GM19239 (cell line): Measurements from ENCODE around the gene TROAP.
A peak's percentile ranks its signal among the peaks of the same experiment; 100 is the strongest.
"Not testable (repeated sequence)": the region's sequence is repeated elsewhere in the genome, so short reads cannot be mapped to it uniquely, and the experiment has no call there.

Experiments used
- DNase-seq: peaks from one replicate; pipeline ENCODE4 v3.0.0; 2011; ENCODE audit warnings: low spot score; ENCODE audit not compliant: insufficient read length
- FAIRE-seq: peaks from 2 replicates; lab custom pipeline; 2011; peaks lifted over from hg19 to GRCh38; lab: Jason Lieb, UNC

Gene TROAP

GRCh38 chr12:49323524-49324097 is 556 bp downstream of the TROAP start:
- DNase-seq: no peak
- no peak for FAIRE-seq

DNA sequence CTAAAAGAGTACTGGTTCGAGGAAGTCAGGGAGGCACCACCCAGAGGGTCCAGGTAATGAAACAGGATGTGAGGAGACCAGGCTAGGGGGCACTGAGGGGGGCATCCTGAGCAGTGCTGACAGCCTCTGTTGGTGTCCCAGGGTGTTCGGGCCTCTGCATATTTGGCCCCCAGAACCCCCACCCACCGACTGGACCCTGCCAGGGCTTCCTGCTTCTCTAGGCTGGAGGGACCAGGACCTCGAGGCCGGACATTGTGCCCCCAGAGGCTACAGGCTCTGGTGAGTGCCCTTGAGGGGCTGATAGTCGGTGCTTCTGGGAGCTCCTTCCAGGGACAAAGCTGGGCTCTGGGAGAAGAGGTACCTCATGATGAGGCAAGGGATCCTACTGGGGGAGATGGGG is 2.6 kb downstream of the TROAP start:
- no peak for FAIRE-seq
- DNase-seq: no peak

- DNase-seq (no peak), FAIRE-seq (no peak)
Measured at GRCh38 chr12:49327368-49327767, 4.3 kb downstream of the TROAP start.

- FAIRE-seq (no peak), DNase-seq (no peak)
Measured at GRCh38 chr12:49327887-49328286, 4.8 kb downstream of the TROAP start.

DNA sequence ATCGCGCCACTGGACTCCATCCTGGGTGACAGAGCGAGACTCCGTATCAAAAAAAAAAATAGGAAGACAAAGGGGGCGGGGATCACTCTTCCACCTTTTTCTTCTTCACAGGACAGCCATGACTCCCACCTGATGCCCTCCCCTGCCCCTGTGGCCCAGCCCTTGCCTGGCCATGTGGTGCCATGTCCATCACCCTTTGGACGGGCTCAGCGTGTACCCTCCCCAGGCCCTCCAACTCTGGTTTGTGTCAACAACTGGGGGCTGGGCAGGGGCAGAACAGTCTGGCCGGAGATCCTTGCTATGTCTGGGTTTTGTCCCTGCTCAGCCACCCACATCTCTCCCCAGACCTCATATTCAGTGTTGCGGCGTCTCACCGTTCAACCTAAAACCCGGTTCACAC is 5.8 kb downstream of the TROAP start:
- DNase-seq: no peak
- FAIRE-seq: no peak

- no peak for DNase-seq
- FAIRE-seq: no peak
Measured at GRCh38 chr12:49330032-49330619, 7.1 kb downstream of the TROAP start.

- FAIRE-seq: no peak
- DNase-seq: no peak
Measured at GRCh38 chr12:49330631-49331379, 7.8 kb downstream of the TROAP start.

DNA sequence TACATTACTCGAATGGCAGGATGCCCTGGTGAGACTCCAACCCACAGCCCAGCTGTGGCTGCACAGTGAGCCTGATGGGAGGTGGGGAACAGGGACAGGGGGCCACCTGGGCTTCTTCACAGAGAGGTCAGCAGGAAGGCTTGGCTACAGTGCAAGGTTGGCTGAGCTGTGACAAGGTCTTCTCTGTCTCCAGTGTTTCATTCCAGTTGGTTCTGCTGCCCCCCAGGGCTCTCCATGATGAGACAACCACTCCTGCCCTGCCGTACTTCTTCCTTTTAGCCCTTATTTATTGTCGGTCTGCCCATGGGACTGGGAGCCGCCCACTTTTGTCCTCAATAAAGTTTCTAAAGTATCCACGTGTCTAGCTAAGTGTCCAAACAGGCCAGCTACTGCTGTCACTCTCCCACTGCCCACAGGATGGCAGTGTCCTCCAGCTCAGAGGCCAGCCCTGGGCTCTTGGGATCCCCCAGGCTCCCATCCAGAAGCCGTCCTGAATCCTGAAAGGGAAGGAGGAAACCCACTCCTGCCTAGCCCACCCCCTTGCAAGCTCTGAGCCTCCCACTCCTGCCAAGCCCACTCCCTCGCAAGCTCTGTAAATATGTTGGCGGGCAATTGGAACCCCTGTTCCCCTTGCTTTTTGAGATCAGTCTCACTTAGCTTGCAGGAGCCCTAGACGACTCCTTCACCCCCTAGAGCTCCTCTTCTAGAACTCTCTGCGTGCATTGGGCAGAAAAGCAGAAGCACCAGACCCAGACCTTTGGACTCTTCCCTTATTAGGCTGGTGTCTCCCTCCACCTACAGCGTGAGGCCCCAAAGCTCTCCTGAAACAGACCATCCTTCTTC is 8.5 kb downstream of the TROAP start:
- DNase-seq: no peak

DNA sequence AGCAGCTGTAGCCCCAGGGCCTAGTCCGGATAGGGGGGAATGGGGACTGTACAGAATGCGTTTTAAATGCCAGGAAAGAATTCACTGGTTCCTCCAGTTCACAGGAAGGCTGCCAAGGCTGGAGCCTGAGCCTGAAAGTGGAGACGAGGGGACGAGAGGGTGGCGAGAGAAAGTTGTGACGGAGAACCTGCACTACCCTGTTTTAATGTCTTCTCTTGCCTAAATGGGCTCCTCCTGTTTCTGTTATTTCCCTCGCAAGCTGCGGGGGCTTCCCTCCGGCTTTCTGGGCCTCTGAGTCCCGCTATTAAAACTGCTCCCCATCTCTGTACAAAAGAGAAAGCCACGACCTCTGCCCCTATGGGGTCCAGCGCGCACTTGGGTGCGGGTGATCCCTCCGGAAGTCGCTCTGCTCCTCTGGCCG is 9.4 kb downstream of the TROAP start:
- FAIRE-seq: no peak

More for the DNA sequence above, 8.5 kb downstream of the TROAP start:
- FAIRE-seq: no peak

DNA sequence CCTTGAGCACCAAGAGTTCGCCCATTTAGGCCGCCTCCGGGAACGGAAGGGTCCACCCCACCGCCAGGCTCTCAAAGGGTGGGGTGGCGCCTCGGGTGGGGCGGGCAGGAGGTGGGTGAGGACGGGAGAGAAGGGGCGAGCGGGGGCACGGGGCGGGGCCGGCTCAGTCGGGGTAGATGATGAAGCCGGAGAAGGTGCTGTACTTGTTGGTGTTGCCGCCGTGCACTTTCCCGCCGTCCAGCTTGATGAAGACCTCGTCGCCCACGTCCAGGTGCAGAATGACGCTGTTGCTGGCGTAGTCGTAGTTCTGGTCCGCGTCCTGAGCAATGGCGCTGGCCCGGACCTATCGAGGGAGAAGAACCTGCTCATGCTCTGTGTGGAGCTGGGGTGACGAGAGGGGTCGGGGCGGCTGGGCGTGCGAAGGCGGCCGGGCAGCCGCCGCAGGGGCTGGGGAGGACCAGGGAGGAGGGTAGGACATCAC is 9.9 kb downstream of the TROAP start:
- DNase-seq (no peak), FAIRE-seq (no peak)

More for the DNA sequence above, 9.4 kb downstream of the TROAP start:
- no peak for DNase-seq

- not testable (repeated sequence) for FAIRE-seq, DNase-seq
Measured at GRCh38 chr12:49333778-49334177, 10.7 kb downstream of the TROAP start.

DNA sequence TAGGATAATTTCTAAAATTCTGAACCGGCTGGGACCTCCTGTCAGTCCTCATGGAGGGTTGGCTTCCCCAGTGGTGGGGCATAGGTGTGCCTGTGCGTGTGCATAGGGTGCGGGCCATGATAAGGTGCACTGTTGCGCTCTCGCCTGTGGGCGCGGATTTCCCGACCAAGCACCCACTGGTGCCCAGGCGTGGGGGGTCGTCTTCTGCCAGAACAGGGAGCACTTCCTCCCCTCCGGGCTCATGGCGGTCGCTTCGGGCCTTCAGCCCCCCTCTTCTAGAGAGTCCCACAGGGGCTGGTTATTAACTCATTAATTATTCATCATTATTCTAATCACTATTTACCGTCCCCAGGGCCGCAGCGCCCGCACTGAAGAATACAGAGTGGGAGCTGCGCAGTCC is 11.2 kb downstream of the TROAP start:
- no peak for FAIRE-seq
- DNase-seq: no peak

DNA sequence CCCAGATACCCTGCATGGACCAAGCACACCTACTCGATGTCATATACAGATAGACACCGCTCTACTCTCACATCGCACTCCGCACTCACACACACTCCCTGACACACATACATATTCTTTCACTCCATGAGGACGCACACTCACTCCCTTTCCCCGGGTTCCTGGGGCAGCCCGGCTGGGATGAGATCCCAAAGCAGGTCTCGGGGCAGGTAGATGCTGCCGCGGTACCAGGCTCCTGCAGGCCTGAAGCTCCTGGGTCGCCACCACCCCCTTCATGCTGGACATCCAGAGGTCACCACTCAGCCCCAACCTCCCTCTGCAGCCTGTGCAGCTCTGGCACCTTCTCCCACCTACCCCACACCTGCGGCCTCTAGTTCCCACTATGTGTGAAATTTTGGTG is 11.6 kb downstream of the TROAP start:
- DNase-seq: no peak
- FAIRE-seq: no peak

- DNase-seq (no peak), FAIRE-seq (no peak)
Measured at GRCh38 chr12:49335118-49335954, 12.3 kb downstream of the TROAP start.

DNA sequence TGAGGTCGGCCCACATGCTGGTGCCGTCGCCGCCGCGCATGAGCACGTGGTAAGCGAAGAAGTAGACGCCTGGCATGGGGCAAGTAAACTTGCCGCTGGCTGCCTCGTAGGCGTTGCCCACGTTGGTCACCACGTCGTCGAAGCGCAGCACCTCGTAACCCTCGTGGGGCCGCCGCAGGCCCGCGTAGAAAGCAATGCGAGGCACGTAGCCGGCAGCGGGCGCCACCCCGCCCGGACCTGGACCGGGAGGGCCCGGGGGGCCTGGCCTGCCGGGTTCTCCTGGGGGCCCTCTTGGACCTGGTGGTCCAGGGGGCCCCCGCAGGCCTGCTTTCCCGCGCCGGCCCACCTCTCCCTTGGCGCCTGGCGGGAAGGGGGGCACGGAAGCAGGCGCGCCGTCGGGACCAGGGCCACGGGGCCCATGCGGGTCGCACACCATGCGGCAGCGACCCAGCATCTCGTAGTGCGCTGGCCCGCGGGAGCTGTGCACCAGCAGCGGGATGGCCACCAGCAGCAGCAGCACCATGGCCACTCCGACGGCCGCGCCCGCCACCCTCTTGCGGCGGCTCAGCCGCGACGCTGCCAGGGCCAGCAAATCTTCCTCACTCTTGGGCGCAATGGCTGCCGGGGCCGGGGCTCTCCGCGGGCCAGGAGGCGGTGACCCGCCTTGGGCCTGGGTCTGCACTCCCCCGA is 13.0 kb downstream of the TROAP start:
- no peak for FAIRE-seq
- no peak for DNase-seq

GRCh38 chr12:49336645-49337584 is 13.9 kb downstream of the TROAP start, which contains the start of gene C1QL4:
Gene C1QL4 (minus strand): TSS chr12:49337188. CDS start chr12:49336477, 711 bp downstream.
- peak; percentile 11 for FAIRE-seq
- DNase-seq: peak; percentile 92

DNA sequence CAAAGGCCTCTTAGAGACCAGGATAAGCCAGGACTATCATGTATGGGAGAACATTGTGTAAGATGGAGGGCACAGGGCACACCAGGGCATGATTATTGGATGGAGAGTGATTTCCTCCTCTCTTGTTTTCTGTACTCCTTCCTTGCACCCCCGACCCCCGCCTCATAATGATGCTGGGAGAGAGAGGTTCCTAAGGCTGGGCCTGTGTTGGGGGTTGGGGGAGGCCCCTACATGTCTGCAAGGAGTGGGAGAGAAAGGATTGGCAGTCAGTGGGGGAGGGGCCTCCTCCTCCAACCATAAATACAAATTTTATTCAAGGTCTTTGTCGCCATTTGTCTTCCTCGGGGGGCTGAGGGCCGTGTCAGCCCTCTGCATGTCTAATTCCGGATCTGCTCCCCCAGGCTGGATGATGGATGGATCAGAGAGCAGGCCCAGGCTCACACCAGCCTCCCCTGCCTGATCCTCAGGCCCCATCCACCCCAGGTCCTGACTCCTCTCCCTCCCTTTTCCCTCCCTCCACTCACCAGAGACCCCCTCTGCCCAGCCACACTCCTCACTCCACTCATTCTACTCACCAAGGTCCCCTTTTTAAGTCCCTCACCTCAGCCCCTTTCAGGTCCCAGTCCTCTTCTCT is 15.9 kb downstream of the TROAP start:
- no peak for DNase-seq
- no peak for FAIRE-seq
